Measurements from ENCODE around the gene PCNA.

- TF ChIP-seq POLR2AphosphoS5 (IDR thresholded peaks at IDR 0.05) (no peak), CTCF (IDR thresholded peaks at IDR 0.05) (no peak), EP300 (IDR thresholded peaks at IDR 0.05; ENCODE audit: low read depth) (no peak), POLR2A (IDR thresholded peaks at IDR 0.05) (no peak)
Measured at GRCh38 chr20:5080384-5080877, 39.3 kb downstream of the PCNA start.

All from transverse colon (tissue), 4 donors.